ENCODE data around the gene TFEB. TPM values are rescaled to one million over a fixed set of nuclear protein-coding genes. Genes with fewer than 3 reads are reported as not detected.

TFEB gene
- total and polyA plus RNA-seq, 10 of the 15 experiments (the other 5 are each of a cell fraction or from before 2014, with no cell fraction given) = 0.84 to 108 (median 60.8) TPM

GRCh38 chr6:41748542-41748941, 13.1 kb upstream of the TFEB start (continued):
- no peak for TF ChIP-seq PBX3 (IDR thresholded peaks at IDR 0.05; ENCODE audit: insufficient replicate concordance, low read depth, low read length)
- TF ChIP-seq DPF2 (IDR thresholded peaks at IDR 0.05) = no peak

GRCh38 chr6:41748102-41748477, 12.7 kb upstream of the TFEB start:
- DNase-seq (ENCODE audit: low read depth, low spot score) (no peak), ATAC-seq (no peak), FAIRE-seq (no peak)
- ChIA-PET SMC1A (ENCODE audit: uncharacterized antibody, unreplicated experiment) (interaction anchor here (0.6 to 1.1 kb wide), 2 partner anchors 30 to 162 kb away, joined by 3 read pairs; no protein-coding TSS in a partner anchor), CTCF (no interaction called here), POLR2A (interaction anchor here (0.6 kb wide), 1 partner anchor 414 kb away, joined by 3 read pairs; no protein-coding TSS in a partner anchor), RAD21 (ENCODE audit: unreplicated experiment) (no interaction called here)
- Histone ChIP-seq H3K4me1 (ENCODE audit: control insufficient read depth, insufficient read depth, low read length) (no peaks in the 10 kb centered on the region), H4K20me1 (ENCODE audit: control insufficient read depth, insufficient read depth) (no peaks in the 10 kb centered on the region), H3K79me2 (ENCODE audit: control insufficient read depth, insufficient read depth, low read length) (no peaks in the 10 kb centered on the region), H3K4me2 (ENCODE audit: control insufficient read depth, insufficient read depth) (no peak overlapping the region), H3K4me3 (no peak overlapping the region), H3K9ac (ENCODE audit: control insufficient read depth, insufficient read depth, low read length) (no peak overlapping the region), H3K36me3 (ENCODE audit: control insufficient read depth in 2 of 2, insufficient read depth in 2 of 2, low read length in 1 of 2) (no peaks in the 10 kb centered on the region), H3K9me3 (replicated peaks; ENCODE audit: control insufficient read depth, insufficient read depth, low read length) (no peaks in the 10 kb centered on the region), H3K27ac (ENCODE audit: control insufficient read depth, insufficient read depth) (no peak overlapping the region), H3K27me3 (replicated peaks in 1 of 2; ENCODE audit: control insufficient read depth in 2 of 2, insufficient read depth in 2 of 2, low read length in 1 of 2) (no peaks in the 10 kb centered on the region; a peak in 1 of 4 replicates), H2AFZ (ENCODE audit: control insufficient read depth, low read depth, low read length) (no peak overlapping the region)
- intact Hi-C loops (cut with micrococcal nuclease; ENCODE audit: unreplicated experiment) (no loop called here), in situ Hi-C loops (cut with MboI) (no loop called here)
- no TSS peak for BruUV-seq (replicated peaks)
- 78% methylated on average over 6 of the region's 6 CpGs for WGBS (ENCODE audit: insufficient coverage, insufficient replicate concordance, low lambda C conversion rate, missing lambda C conversion rate)
- no peak for TF ChIP-seq RAD21 (IDR thresholded peaks at IDR 0.05; ENCODE audit: insufficient read depth, low read depth, low read length)
- no peak for TF ChIP-seq ZNF384 (IDR thresholded peaks at IDR 0.05; ENCODE audit: borderline replicate concordance, low read depth, low read length)
- TF ChIP-seq RB1 (IDR thresholded peaks at IDR 0.05; ENCODE audit: borderline replicate concordance) = no peak
- no peak for TF ChIP-seq POLR2AphosphoS5 (IDR thresholded peaks at IDR 0.05; ENCODE audit: low read length)
- TF ChIP-seq RELA (IDR thresholded peaks at IDR 0.05; ENCODE audit: borderline replicate concordance, partially characterized antibody) = no peak
- TF ChIP-seq SRF (IDR thresholded peaks at IDR 0.05; ENCODE audit: low read depth in 2 of 2, low read length in 2 of 2) = no peak
- no peak for TF ChIP-seq PML (IDR thresholded peaks at IDR 0.05; ENCODE audit: low read length)
- TF ChIP-seq PBX3 (IDR thresholded peaks at IDR 0.05; ENCODE audit: insufficient replicate concordance, low read depth, low read length) = no peak
- TF ChIP-seq SUZ12 (IDR thresholded peaks at IDR 0.05; ENCODE audit: unreplicated experiment) = no peak
- TF ChIP-seq HDAC2 (IDR thresholded peaks at IDR 0.05) = no peak
- no peak for TF ChIP-seq HSF1 (IDR thresholded peaks at IDR 0.05; ENCODE audit: low read depth, low read length)
- no peak for TF ChIP-seq IRF3 (IDR thresholded peaks at IDR 0.05)
- TF ChIP-seq MTA2 (IDR thresholded peaks at IDR 0.05; ENCODE audit: low read depth) = no peak
- no peak for TF ChIP-seq NRF1 (conservative IDR thresholded peaks at IDR 0.05; ENCODE audit: low read depth, low read length)

Measured in GM12878 (cell line).